ENCODE measurements around the gene TRAF2. TPM values are rescaled to one million over a fixed set of nuclear protein-coding genes. Genes with fewer than 3 reads are reported as not detected.

Gene TRAF2
- total and polyA plus RNA-seq, 2 of the 13 experiments (the other 11 are each of a cell fraction or from before 2014, with no cell fraction given) = 12.4 to 13.6 TPM

GRCh38 chr9:136913701-136914438, 27.6 kb downstream of the TRAF2 start:
- Histone ChIP-seq H3K36me3 (replicated peaks in 1 of 2; ENCODE audit: control insufficient read depth in 1 of 2, insufficient read depth in 2 of 2, low read length in 2 of 2) (peaks cover 33 to 64% of the 10 kb centered on the region in 2 experiments), H3K79me2 (ENCODE audit: insufficient read depth, low read length) (peaks cover 4% of the 10 kb centered on the region), H3K27ac (ENCODE audit: extremely low read length, insufficient read depth, low read length) (no peak overlapping the region), H4K20me1 (ENCODE audit: insufficient read depth, low read length) (no peaks in the 10 kb centered on the region), H3K9me3 (ENCODE audit: low read length) (no peaks in the 10 kb centered on the region), H3K4me1 (ENCODE audit: insufficient read depth, low read length) (no peaks in the 10 kb centered on the region), H2AFZ (ENCODE audit: low read length) (no peak overlapping the region), H3K27me3 (ENCODE audit: control insufficient read depth in 1 of 2, insufficient read depth in 2 of 2, low read length in 2 of 2) (no peaks in the 10 kb centered on the region), H3K9ac (ENCODE audit: insufficient read depth, low read depth, low read length) (no peak overlapping the region), H3K4me2 (ENCODE audit: low read depth, low read length) (no peak overlapping the region), H3K4me3 (replicated peaks in 1 of 3; ENCODE audit: insufficient read depth in 1 of 3, low read depth in 2 of 3, low read length in 3 of 3) (no peak overlapping the region)
- intact Hi-C loops (cut with micrococcal nuclease; ENCODE audit: unreplicated experiment) (no loop called here), in situ Hi-C loops (cut with HindIII; ENCODE audit: extremely low pct_ligation_motif_present, low pct_unique_long_range_greater_than_20kb) (no loop called here)
- no peak for TF ChIP-seq NRL (CRISPR knock-in tag; IDR thresholded peaks at IDR 0.05; ENCODE audit: borderline replicate concordance)
- no peak for TF ChIP-seq ZNF674 (CRISPR knock-in tag; IDR thresholded peaks at IDR 0.05; ENCODE audit: low read depth)
- no peak for TF ChIP-seq BHLHE40 (IDR thresholded peaks at IDR 0.05; ENCODE audit: low read length)
- no peak for TF ChIP-seq USF2 (IDR thresholded peaks at IDR 0.05; ENCODE audit: low read depth, low read length)
- TF ChIP-seq USF2 (CRISPR knock-in tag; IDR thresholded peaks at IDR 0.05; ENCODE audit: borderline replicate concordance) = no peak
- no peak for TF ChIP-seq TAF1 (CRISPR knock-in tag; IDR thresholded peaks at IDR 0.05)
- no peak for TF ChIP-seq KAT7 (CRISPR knock-in tag; IDR thresholded peaks at IDR 0.05; ENCODE audit: borderline replicate concordance)
- no peak for TF ChIP-seq ZNF781 (CRISPR knock-in tag; IDR thresholded peaks at IDR 0.05; ENCODE audit: borderline replicate concordance, not compliant biosample characterization)
- TF ChIP-seq IRF2 (CRISPR knock-in tag; IDR thresholded peaks at IDR 0.05) = no peak
- DNase-seq (ENCODE audit: low spot score) (no peak), FAIRE-seq (no peak), ATAC-seq (no peak)
- BruUV-seq (replicated peaks) = no TSS peak
- WGBS (ENCODE audit: low lambda C conversion rate) = 100% methylated on average over 12 of the region's 17 CpGs
- CTCF ChIA-PET (ENCODE audit: low intra/inter-chr PET ratio, low total read pairs) = no interaction called here
- POLR2A ChIA-PET = interaction anchor here (1.7 kb wide), 1 partner anchor 28 kb away, joined by 4 read pairs; the partner anchor contains the start of gene TRAF2
